ENCODE measurements around the gene DPCD. TPM values are rescaled to one million over a fixed set of nuclear protein-coding genes. Genes with fewer than 3 reads are reported as not detected.

Gene DPCD
- total RNA-seq, 4 donors from 2014 or later: 8.2 to 15.7 (median 13.5) TPM; not detected in 1

GRCh38 chr10:101617102-101617823 is 29.1 kb downstream of the DPCD start:
- Histone ChIP-seq H3K4me3 (no peak overlapping the region), H3K36me3 (peaks cover 0 to 9% (median 4%) of the 10 kb centered on the region in 4 donors), H3K9me3 (no peaks in the 10 kb centered on the region), H3K27ac (no peak overlapping the region), H3K27me3 (no peaks in the 10 kb centered on the region), H3K4me1 (no peaks in the 10 kb centered on the region)
- in situ Hi-C loops (cut with MboI; ENCODE audit: low pct_ligation_motif_present in 1 of 4, low pct_unique_long_range_greater_than_20kb in 1 of 4, low sequenced_read_pairs in 3 of 4): no loop called here
- intact Hi-C loops (cut with DNase I; ENCODE audit: low total_unique reads): no loop called here
- 88% methylated on average over 7 to 8 of the region's 8 CpGs for WGBS, 2 donors (ENCODE audit: low coverage in 1 of 2)
- TF ChIP-seq CTCF (IDR thresholded peaks at IDR 0.05) (no peak), POLR2A (IDR thresholded peaks at IDR 0.05) (no peak), POLR2AphosphoS5 (IDR thresholded peaks at IDR 0.05) (no peak)
- no peak for DNase-seq

GRCh38 chr10:101617824-101618568 is 29.9 kb downstream of the DPCD start:
- Histone ChIP-seq H3K27me3 (no peaks in the 10 kb centered on the region), H3K27ac (no peak overlapping the region), H3K36me3 (peaks cover 0 to 10% (median 4%) of the 10 kb centered on the region in 4 donors), H3K4me1 (no peaks in the 10 kb centered on the region), H3K4me3 (no peak overlapping the region), H3K9me3 (no peaks in the 10 kb centered on the region)
- WGBS, 2 donors (ENCODE audit: low coverage in 1 of 2): 90 to 100% methylated on average over 1 to 4 of the region's 4 CpGs
- DNase-seq: no peak
- TF ChIP-seq POLR2A (IDR thresholded peaks at IDR 0.05): no peak
- TF ChIP-seq CTCF (IDR thresholded peaks at IDR 0.05): no peak
- no peak for TF ChIP-seq EP300 (IDR thresholded peaks at IDR 0.05; ENCODE audit: low read depth)
- TF ChIP-seq POLR2AphosphoS5 (IDR thresholded peaks at IDR 0.05): no peak
- in situ Hi-C loops (cut with MboI; ENCODE audit: low pct_ligation_motif_present in 1 of 4, low pct_unique_long_range_greater_than_20kb in 1 of 4, low sequenced_read_pairs in 3 of 4): no loop called here
- intact Hi-C loops (cut with DNase I; ENCODE audit: low total_unique reads): no loop called here

- TF ChIP-seq POLR2AphosphoS5 (IDR thresholded peaks at IDR 0.05): no peak
- no peak for TF ChIP-seq POLR2A (IDR thresholded peaks at IDR 0.05)
- intact Hi-C loops (cut with DNase I; ENCODE audit: low total_unique reads) (no loop called here), in situ Hi-C loops (cut with MboI; ENCODE audit: low pct_ligation_motif_present in 1 of 4, low pct_unique_long_range_greater_than_20kb in 1 of 4, low sequenced_read_pairs in 3 of 4) (no loop called here)
- Histone ChIP-seq H3K4me1 (no peaks in the 10 kb centered on the region), H3K4me3 (no peak overlapping the region), H3K36me3 (peaks cover 0 to 13% (median 5%) of the 10 kb centered on the region in 4 donors), H3K9me3 (no peaks in the 10 kb centered on the region), H3K27me3 (no peaks in the 10 kb centered on the region), H3K27ac (no peak overlapping the region)
- DNase-seq: no peak
- 92% methylated on average over 2 of the region's 2 CpGs; no CpG with 5 or more reads in 1 of the 2 donors for WGBS, 2 donors (ENCODE audit: low coverage in 1 of 2)
Measured at GRCh38 chr10:101618871-101619270, 30.8 kb downstream of the DPCD start.

GRCh38 chr10:101619983-101620382 is 31.9 kb downstream of the DPCD start:
- DNase-seq: no peak
- 91 to 98% methylated on average over 6 of the region's 6 CpGs for WGBS, 2 donors (ENCODE audit: low coverage in 1 of 2)
- TF ChIP-seq POLR2A (IDR thresholded peaks at IDR 0.05) (no peak), CTCF (IDR thresholded peaks at IDR 0.05) (no peak), EP300 (IDR thresholded peaks at IDR 0.05; ENCODE audit: low read depth) (no peak), POLR2AphosphoS5 (IDR thresholded peaks at IDR 0.05) (no peak)
- intact Hi-C loops (cut with DNase I; ENCODE audit: low total_unique reads): no loop called here
- Histone ChIP-seq H3K27me3 (no peaks in the 10 kb centered on the region), H3K36me3 (peaks cover 0 to 18% (median 9%) of the 10 kb centered on the region in 4 donors), H3K27ac (no peak overlapping the region), H3K4me1 (no peaks in the 10 kb centered on the region), H3K9me3 (no peaks in the 10 kb centered on the region), H3K4me3 (no peak overlapping the region)
- in situ Hi-C loops (cut with MboI; ENCODE audit: low pct_ligation_motif_present in 1 of 4, low pct_unique_long_range_greater_than_20kb in 1 of 4, low sequenced_read_pairs in 3 of 4): no loop called here
